Effector CD8-positive, alpha-beta T cell (primary cell): ENCODE data around the gene KLK15.

ENCODE experiments used
- DNase-seq: peaks from one replicate; lab custom pipeline; 2025; lab: John Stamatoyannopoulos, UW
- total RNA-seq, 4 experiments: gene quantifications; one replicate each; lab custom pipeline; 2026; lab: John Stamatoyannopoulos, UW

Gene KLK15, protein sequence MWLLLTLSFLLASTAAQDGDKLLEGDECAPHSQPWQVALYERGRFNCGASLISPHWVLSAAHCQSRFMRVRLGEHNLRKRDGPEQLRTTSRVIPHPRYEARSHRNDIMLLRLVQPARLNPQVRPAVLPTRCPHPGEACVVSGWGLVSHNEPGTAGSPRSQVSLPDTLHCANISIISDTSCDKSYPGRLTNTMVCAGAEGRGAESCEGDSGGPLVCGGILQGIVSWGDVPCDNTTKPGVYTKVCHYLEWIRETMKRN
- 0 to 0.35 (median 0.06) reads per million in 4 experiments for total RNA-seq

DNA sequence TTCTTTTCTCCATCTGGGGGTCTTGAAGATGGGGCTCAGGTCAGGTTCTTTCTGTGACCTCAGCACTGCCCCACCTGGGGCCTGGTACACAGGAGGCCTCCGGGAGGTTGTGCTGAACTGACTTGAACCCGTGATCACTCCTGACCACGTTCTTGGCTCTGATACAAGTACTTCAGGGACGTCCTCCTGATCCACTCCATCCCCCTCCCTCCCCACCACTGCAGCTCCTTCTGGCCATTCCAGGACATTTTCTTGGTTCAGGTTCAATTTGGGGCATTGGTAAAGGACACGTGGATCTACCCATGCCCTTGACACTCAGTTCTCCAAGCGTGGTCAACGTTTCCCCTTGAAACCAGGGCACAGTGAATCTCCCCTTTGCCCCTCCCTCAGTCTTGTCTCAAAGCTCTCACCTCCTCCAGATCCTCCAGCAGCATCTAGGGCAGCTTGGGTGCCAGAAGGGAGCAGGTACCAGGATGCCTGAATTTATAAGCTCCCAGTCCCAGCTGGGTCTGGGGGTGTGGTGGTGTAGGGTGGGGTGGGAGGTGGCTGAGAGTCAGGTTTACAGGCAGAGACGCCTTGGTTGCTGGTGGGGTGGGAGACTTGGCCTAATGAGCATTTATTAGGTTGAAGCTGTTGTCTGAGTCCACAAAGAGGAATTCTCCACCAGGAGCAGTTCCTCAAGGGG lies at the start of gene KLK15:
Gene KLK15, minus strand, starts transcription at position 458 of the 685 bp plus-strand sequence. CDS start 2,082 bp downstream, outside the sequence.
- no peak for DNase-seq

DNA sequence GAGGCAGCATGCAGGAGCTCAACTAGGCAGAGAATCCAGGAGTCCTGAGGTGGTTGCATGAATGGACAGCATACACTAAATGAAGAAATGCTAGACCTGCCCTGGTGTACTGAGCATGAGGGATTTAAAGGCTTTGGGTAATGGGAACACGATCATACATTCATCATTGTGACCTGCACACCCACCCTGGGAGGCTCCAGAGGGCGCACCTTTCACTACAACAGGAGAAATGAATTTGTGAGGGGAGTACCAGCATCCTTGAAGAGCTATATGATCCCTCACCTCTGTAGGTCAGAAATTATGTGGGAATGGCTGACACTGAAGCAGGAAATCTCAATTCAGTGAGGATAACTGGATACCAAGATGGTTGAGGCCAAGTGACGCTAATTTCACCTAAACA lies 48.8 kb upstream of the KLK15 start:
- DNase-seq = no peak

DNA sequence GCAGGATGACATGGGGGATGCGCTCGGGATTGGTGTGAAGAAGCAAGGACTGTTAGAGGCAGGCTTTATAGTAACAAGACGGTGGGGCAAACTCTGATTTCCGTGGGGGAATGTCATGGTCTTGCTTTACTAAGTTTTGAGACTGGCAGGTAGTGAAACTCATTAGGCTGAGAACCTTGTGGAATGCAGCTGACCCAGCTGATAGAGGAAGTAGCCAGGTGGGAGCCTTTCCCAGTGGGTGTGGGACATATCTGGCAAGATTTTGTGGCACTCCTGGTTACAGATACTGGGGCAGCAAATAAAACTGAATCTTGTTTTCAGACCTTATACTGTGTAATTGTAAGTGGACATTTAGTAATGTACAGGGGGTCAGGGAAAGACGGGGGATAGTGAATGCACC lies 46.9 kb upstream of the KLK15 start:
- no peak for DNase-seq

DNA sequence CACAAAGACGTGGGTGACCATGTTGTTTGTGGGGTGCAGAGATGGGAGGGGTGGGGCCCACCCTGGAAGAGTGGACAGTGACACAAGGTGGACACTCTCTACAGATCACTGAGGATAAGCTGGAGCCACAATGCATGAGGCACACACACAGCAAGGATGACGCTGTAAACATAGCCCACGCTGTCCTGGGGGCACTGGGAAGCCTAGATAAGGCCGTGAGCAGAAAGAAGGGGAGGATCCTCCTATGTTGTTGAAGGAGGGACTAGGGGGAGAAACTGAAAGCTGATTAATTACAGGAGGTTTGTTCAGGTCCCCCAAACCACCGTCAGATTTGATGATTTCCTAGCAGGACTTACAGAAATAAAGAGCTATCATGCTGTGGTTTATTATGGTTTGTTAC lies 45.5 kb upstream of the KLK15 start:
- no peak for DNase-seq

DNA sequence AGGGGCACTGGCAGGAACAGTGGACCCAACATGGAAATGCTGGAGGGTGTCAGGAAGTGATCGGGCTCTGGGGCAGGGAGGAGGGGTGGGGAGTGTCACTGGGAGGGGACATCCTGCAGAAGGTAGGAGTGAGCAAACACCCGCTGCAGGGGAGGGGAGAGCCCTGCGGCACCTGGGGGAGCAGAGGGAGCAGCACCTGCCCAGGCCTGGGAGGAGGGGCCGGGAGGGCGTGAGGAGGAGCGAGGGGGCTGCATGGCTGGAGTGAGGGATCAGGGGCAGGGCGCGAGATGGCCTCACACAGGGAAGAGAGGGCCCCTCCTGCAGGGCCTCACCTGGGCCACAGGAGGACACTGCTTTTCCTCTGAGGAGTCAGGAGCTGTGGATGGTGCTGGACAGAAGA lies 44.0 kb upstream of the KLK15 start:
- no peak for DNase-seq

DNA sequence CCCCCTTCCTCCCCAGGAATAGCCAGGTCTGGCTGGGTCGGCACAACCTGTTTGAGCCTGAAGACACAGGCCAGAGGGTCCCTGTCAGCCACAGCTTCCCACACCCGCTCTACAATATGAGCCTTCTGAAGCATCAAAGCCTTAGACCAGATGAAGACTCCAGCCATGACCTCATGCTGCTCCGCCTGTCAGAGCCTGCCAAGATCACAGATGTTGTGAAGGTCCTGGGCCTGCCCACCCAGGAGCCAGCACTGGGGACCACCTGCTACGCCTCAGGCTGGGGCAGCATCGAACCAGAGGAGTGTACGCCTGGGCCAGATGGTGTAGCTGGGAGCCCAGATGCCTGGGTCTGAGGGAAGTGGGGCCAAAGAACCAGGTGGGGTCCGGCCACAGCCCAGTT lies 43.1 kb upstream of the KLK15 start:
- no peak for DNase-seq

DNA sequence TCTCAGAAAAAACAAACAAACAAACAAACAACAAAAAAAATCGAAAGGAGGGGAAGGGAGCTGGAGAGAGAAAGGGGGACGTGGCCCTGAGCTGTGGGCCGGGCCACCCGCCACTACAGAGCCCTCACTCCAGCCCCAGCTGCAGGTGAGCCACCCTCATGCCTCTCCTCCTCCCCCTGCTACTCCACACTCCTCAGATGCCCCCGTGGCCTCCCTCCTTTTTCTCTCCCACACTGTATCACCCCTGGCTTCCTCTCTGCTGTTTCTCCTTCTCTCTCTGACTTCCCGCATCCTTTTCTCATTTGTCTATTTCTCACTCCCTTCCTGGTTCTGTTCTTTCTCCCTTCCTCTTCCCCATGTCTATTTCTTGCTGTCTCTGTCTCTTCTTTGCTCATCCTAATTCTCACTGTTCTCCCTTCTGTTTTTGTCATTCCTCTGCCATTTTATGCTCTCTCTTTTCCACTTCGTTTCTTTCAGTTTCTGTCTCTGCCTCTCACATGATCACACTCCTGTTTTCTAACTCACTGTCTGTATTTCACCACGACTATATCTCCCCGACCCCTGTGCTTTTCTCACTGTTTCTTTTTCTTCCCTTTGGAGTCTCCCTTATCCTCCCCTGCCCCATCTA lies 42.5 kb upstream of the KLK15 start:
- DNase-seq = no peak

DNA sequence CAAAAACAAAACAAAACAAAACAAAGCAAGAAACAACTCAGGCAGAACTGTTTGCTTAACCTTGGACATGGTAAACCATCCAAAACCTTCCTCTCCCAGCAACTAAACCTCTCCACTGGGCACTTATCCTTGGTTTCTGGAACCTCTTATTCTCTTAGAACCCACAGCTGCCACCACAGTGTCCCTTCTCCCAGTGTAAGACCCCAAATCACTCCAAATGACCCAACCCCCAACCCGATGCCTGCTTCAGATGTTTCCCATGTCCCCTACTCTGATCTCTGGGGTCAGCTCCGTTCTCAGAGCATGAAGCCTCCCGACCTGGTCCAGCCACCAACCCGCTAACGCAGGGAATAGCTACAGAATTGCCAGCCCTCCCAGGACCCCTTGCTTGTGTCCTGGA lies 40.8 kb upstream of the KLK15 start:
- DNase-seq = no peak

DNA sequence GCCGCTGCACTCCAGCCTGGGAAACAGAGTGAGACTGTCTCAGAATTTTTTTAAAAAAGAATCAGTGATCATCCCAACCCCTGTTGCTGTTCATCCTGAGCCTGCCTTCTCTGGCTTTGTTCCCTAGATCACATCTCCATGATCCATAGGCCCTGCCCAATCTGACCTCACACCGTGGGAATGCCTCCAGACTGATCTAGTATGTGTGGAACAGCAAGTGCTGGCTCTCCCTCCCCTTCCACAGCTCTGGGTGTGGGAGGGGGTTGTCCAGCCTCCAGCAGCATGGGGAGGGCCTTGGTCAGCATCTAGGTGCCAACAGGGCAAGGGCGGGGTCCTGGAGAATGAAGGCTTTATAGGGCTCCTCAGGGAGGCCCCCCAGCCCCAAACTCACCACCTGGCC lies 39.7 kb upstream of the KLK15 start, which contains the start of gene KLK2:
Gene KLK2, plus strand, starts transcription at position 384 of the 400 bp plus-strand sequence. CDS start 35 bp downstream, outside the sequence.
- DNase-seq = no peak

DNA sequence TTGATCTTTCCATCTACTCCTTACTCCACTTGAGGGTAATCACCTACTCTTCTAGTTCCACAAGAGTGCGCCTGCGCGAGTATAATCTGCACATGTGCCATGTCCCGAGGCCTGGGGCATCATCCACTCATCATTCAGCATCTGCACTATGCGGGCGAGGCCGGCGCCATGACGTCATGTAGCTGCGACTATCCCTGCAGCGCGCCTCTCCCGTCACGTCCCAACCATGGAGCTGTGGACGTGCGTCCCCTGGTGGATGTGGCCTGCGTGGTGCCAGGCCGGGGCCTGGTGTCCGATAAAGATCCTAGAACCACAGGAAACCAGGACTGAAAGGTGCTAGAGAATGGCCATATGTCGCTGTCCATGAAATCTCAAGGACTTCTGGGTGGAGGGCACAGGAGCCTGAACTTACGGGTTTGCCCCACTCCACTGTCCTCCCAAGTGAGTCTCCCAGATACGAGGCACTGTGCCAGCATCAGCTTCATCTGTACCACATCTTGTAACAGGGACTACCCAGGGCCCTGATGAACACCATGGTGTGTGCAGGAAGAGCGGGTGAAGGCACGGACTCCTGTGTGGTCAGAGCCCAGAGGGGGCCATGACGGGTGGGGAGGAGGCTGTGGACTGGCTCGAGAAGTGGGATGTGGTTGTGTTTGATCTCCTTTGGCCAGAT lies 37.2 kb upstream of the KLK15 start:
- DNase-seq = no peak

DNA sequence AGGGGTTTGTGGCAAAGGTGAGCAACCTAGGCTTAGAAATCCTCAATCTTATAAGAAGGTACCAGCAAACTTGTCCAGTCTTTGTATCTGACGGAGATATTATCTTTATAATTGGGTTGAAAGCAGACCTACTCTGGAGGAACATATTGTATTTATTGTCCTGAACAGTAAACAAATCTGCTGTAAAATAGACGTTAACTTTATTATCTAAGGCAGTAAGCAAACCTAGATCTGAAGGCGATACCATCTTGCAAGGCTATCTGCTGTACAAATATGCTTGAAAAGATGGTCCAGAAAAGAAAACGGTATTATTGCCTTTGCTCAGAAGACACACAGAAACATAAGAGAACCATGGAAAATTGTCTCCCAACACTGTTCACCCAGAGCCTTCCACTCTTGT lies 36.1 kb upstream of the KLK15 start:
- DNase-seq = no peak

DNA sequence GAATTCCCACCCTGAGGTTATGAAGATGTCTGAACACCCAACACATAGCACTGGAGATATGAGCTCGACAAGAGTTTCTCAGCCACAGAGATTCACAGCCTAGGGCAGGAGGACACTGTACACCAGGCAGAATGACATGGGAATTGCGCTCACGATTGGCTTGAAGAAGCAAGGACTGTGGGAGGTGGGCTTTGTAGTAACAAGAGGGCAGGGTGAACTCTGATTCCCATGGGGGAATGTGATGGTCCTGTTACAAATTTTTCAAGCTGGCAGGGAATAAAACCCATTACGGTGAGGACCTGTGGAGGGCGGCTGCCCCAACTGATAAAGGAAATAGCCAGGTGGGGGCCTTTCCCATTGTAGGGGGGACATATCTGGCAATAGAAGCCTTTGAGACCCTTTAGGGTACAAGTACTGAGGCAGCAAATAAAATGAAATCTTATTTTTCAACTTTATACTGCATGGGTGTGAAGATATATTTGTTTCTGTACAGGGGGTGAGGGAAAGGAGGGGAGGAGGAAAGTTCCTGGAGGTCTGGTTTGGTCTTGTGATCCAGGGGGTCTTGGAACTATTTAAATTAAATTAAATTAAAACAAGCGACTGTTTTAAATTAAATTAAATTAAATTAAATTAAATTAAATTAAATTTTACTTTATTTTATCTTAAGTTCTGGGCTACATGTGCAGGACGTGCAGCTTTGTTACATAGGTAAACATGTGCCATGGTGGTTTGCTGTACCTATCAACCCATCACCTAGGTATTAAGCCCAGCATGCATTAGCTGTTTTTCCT lies 28.3 kb upstream of the KLK15 start:
- no peak for DNase-seq

DNA sequence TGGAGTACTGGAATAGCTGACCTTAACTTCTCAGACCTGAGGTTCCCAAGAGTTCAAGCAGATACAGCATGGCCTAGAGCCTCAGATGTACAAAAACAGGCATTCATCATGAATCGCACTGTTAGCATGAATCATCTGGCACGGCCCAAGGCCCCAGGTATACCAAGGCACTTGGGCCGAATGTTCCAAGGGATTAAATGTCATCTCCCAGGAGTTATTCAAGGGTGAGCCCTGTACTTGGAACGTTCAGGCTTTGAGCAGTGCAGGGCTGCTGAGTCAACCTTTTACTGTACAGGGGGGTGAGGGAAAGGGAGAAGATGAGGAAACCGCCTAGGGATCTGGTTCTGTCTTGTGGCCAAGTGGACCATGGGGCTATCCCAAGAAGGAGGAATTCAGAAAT lies 27.6 kb upstream of the KLK15 start:
- no peak for DNase-seq

DNA sequence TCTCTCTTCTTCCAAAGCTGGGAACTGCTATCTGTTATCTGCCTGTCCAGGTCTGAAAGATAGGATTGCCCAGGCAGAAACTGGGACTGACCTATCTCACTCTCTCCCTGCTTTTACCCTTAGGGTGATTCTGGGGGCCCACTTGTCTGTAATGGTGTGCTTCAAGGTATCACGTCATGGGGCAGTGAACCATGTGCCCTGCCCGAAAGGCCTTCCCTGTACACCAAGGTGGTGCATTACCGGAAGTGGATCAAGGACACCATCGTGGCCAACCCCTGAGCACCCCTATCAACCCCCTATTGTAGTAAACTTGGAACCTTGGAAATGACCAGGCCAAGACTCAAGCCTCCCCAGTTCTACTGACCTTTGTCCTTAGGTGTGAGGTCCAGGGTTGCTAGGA lies 26.5 kb upstream of the KLK15 start:
- DNase-seq = no peak

DNA sequence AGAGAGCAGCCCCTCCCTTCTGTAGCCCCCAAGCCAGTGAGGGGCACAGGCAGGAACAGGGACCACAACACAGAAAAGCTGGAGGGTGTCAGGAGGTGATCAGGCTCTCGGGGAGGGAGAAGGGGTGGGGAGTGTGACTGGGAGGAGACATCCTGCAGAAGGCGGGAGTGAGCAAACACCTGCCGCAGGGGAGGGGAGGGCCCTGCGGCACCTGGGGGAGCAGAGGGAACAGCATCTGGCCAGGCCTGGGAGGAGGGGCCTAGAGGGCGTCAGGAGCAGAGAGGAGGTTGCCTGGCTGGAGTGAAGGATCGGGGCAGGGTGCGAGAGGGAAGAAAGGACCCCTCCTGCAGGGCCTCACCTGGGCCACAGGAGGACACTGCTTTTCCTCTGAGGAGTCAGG lies 25.5 kb upstream of the KLK15 start:
- no peak for DNase-seq

DNA sequence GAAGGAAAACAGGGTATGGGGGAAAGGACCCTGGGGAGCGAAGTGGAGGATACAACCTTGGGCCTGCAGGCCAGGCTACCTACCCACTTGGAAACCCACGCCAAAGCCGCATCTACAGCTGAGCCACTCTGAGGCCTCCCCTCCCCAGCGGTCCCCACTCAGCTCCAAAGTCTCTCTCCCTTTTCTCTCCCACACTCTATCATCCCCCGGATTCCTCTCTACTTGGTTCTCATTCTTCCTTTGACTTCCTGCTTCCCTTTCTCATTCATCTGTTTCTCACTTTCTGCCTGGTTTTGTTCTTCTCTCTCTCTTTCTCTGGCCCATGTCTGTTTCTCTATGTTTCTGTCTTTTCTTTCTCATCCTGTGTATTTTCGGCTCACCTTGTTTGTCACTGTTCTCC lies 24.0 kb upstream of the KLK15 start:
- DNase-seq = no peak

DNA sequence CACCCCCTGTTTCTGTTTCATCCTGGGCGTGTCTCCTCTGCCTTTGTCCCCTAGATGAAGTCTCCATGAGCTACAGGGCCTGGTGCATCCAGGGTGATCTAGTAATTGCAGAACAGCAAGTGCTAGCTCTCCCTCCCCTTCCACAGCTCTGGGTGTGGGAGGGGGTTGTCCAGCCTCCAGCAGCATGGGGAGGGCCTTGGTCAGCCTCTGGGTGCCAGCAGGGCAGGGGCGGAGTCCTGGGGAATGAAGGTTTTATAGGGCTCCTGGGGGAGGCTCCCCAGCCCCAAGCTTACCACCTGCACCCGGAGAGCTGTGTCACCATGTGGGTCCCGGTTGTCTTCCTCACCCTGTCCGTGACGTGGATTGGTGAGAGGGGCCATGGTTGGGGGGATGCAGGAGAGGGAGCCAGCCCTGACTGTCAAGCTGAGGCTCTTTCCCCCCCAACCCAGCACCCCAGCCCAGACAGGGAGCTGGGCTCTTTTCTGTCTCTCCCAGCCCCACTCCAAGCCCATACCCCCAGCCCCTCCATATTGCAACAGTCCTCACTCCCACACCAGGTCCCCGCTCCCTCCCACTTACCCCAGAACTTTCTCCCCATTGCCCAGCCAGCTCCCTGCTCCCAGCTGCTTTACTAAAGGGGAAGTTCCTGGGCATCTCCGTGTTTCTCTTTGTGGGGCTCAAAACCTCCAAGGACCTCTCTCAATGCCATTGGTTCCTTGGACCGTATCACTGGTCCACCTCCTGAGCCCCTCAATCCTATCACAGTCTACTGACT lies 21.4 kb upstream of the KLK15 start, which contains the start of gene KLK3:
Gene KLK3, plus strand, starts transcription at position 280 of the 775 bp plus-strand sequence. Its CDS starts 41 bp downstream, at position 321.
- no peak for DNase-seq

DNA sequence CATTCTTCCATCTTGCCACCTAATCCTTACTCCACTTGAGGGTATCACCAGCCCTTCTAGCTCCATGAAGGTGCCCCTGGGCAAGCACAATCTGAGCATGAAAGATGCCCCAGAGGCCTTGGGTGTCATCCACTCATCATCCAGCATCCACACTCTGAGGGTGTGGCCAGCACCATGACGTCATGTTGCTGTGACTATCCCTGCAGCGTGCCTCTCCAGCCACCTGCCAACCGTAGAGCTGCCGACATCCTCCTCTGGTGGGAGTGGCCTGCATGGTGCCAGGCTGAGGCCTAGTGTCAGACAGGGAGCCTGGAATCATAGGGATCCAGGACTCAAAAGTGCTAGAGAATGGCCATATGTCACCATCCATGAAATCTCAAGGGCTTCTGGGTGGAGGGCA lies 18.2 kb upstream of the KLK15 start:
- no peak for DNase-seq

DNA sequence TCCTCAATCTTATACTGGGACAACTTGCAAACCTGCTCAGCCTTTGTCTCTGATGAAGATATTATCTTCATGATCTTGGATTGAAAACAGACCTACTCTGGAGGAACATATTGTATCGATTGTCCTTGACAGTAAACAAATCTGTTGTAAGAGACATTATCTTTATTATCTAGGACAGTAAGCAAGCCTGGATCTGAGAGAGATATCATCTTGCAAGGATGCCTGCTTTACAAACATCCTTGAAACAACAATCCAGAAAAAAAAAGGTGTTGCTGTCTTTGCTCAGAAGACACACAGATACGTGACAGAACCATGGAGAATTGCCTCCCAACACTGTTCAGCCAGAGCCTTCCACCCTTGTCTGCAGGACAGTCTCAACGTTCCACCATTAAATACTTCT lies 17.4 kb upstream of the KLK15 start:
- DNase-seq = no peak

DNA sequence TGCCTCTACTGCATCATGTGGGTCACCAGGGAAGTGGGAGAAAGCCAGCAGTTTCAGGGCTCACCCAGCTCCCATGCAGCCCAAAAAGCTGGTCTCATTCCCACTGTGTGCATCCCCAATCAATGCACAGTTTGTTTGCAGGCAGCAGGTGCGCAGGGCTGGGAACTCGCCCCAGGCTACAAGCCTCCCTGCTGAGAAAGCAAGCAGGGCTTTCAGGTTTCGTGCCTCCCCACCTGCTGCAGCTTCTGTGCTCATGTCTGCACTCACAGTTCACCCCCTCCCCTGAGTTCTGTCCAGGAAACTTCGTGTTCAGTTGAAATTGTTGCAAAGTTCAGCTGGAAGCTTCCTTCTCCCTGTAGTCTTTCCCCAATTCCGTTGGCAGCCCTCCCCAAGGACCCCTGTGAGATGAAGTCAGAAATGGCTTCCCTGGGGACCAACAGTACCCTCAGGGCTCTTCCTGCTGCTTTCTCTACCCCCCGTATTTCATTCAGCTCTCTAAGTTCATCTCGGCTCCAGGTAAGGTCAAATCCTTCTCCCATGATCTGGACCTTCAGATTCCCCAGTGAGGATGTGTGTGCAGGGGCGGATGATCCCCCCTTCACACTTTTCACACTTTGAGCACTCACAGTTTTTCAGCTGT lies 11.0 kb upstream of the KLK15 start:
- no peak for DNase-seq
